Activated CD8-positive, alpha-beta memory T cell treated with anti-CD3 and anti-CD28 coated beads, Interleukin-2, amount 10 ng/mL, durations not matched to agents 7 days and 5 days (primary cell): ENCODE results near the gene C1orf159. TPM values are rescaled to one million over a fixed set of nuclear protein-coding genes. Genes with fewer than 3 reads are reported as not detected.

Experiments
- ATAC-seq: fragments of 150-1000 bp; cut with Tn5 transposase; one replicate; pipeline ENCODE4 v1.10.0; 2021; ENCODE audit warnings: moderate library complexity
- CTCF ChIA-PET: fragments of 350-600 bp; sonication (Branson Sonifier 250); formaldehyde crosslinking; loops from one replicate; lab custom pipeline; 2021; ENCODE audit warnings: antibody characterized with exemption; lab: Charles Lee
- DNase-seq: peaks from one replicate; pipeline ENCODE4 v3.0.0-alpha.2; 2020
- H3K27ac Mint-ChIP-seq: one replicate; pipeline ENCODE4 v1.8.0; 2021; ENCODE audit warnings: mild to moderate bottlenecking, mixed read lengths
- H3K27me3 Mint-ChIP-seq: one replicate; pipeline ENCODE4 v1.8.0; 2021; ENCODE audit warnings: mixed read lengths
- H3K36me3 Mint-ChIP-seq: one replicate; pipeline ENCODE4 v1.8.0; 2021; ENCODE audit warnings: mild to moderate bottlenecking, mixed read lengths
- H3K4me1 Mint-ChIP-seq: one replicate; pipeline ENCODE4 v1.8.0; 2021; ENCODE audit warnings: mixed read lengths
- H3K4me3 Mint-ChIP-seq: one replicate; pipeline ENCODE4 v1.8.0; 2021; ENCODE audit warnings: mild to moderate bottlenecking, moderate library complexity, mixed read lengths
- H3K9me3 Mint-ChIP-seq: one replicate; pipeline ENCODE4 v1.8.0; 2022; ENCODE audit warnings: low read depth, mixed read lengths
- total RNA-seq, 2 experiments: library from RNA; stranded (reverse); gene quantifications; one replicate each; pipeline ENCODE4 v1.2.3, GENCODE V29; 2021

Gene C1orf159
- total RNA-seq: 10 to 100 TPM; 22.9 to 23.6 TPM

- peak within 1 kb of the TSS; percentile 61 for H3K27ac Mint-ChIP-seq
- ATAC-seq (peak; percentile 96), DNase-seq (peak; percentile 98)
- CTCF ChIA-PET: interaction anchor here (0.9 to 2.0 kb wide), 6 partner anchors 83 to 176 kb away, joined by 3 to 7 read pairs (median 4); partner anchors contain the start of gene TNFRSF18
- peaks cover 11% of the 10 kb centered on the region for H3K9me3 Mint-ChIP-seq
- H3K4me1 Mint-ChIP-seq: peaks cover 15% of the 10 kb centered on the region
- H3K4me3 Mint-ChIP-seq: peak within 1 kb of the TSS; percentile 74
- peaks cover 18% of the 10 kb centered on the region for H3K27me3 Mint-ChIP-seq
- H3K36me3 Mint-ChIP-seq: peaks cover 31% of the 10 kb centered on the region
Observed at GRCh38 chr1:1115786-1116700, at the start of gene C1orf159. Gene C1orf159 (minus strand): TSS chr1:1116089. CDS start chr1:1091543, 24,546 bp downstream.

GRCh38 chr1:1165485-1165884, 49.6 kb upstream of the C1orf159 start:
- H3K9me3 Mint-ChIP-seq: no peaks in the 10 kb centered on the region
- peaks cover 14% of the 10 kb centered on the region for H3K27me3 Mint-ChIP-seq
- no peak for DNase-seq
- H3K27ac Mint-ChIP-seq: no peak overlapping the region
- no peak overlapping the region for H3K4me3 Mint-ChIP-seq
- CTCF ChIA-PET: interaction anchor here (0.6 kb wide), 1 partner anchor 39 kb away, joined by 3 read pairs; no protein-coding TSS in a partner anchor
- H3K36me3 Mint-ChIP-seq: no peaks in the 10 kb centered on the region
- peaks cover 6% of the 10 kb centered on the region for H3K4me1 Mint-ChIP-seq
- ATAC-seq: no peak

GRCh38 chr1:1164701-1165451, 49.0 kb upstream of the C1orf159 start:
- H3K27ac Mint-ChIP-seq: no peak overlapping the region
- H3K9me3 Mint-ChIP-seq: no peaks in the 10 kb centered on the region

GRCh38 chr1:1164361-1164700, 48.4 kb upstream of the C1orf159 start:
- ATAC-seq: no peak
- no peak for DNase-seq
- no peak overlapping the region for H3K27ac Mint-ChIP-seq
- no peaks in the 10 kb centered on the region for H3K4me1 Mint-ChIP-seq
- CTCF ChIA-PET: no interaction called here
- H3K4me3 Mint-ChIP-seq: no peak overlapping the region
- H3K9me3 Mint-ChIP-seq: no peaks in the 10 kb centered on the region
- no peaks in the 10 kb centered on the region for H3K36me3 Mint-ChIP-seq
- peaks cover 9% of the 10 kb centered on the region for H3K27me3 Mint-ChIP-seq

More at GRCh38 chr1:1164701-1165451, 49.0 kb upstream of the C1orf159 start:
- peaks cover 10% of the 10 kb centered on the region for H3K27me3 Mint-ChIP-seq
- ATAC-seq: no peak
- no peak for DNase-seq
- CTCF ChIA-PET: interaction anchor here (0.6 kb wide), 1 partner anchor 39 kb away, joined by 3 read pairs; no protein-coding TSS in a partner anchor
- H3K4me3 Mint-ChIP-seq: no peak overlapping the region
- no peaks in the 10 kb centered on the region for H3K36me3 Mint-ChIP-seq
- H3K4me1 Mint-ChIP-seq: peaks cover 2% of the 10 kb centered on the region

GRCh38 chr1:1163538-1164070, 47.7 kb upstream of the C1orf159 start:
- Mint-ChIP-seq H3K36me3 (no peaks in the 10 kb centered on the region), H3K4me1 (no peaks in the 10 kb centered on the region), H3K27me3 (peaks cover 9% of the 10 kb centered on the region), H3K4me3 (no peak overlapping the region), H3K27ac (no peak overlapping the region), H3K9me3 (no peaks in the 10 kb centered on the region)
- DNase-seq (no peak), ATAC-seq (no peak)
- CTCF ChIA-PET: no interaction called here

GRCh38 chr1:1162597-1163537, 47.0 kb upstream of the C1orf159 start:
- ATAC-seq (no peak), DNase-seq (no peak)
- Mint-ChIP-seq H3K9me3 (no peaks in the 10 kb centered on the region), H3K4me3 (no peak overlapping the region), H3K36me3 (no peaks in the 10 kb centered on the region), H3K27me3 (peaks cover 9% of the 10 kb centered on the region), H3K4me1 (no peaks in the 10 kb centered on the region), H3K27ac (no peak overlapping the region)
- CTCF ChIA-PET: no interaction called here

- H3K4me3 Mint-ChIP-seq: no peak overlapping the region
- H3K27me3 Mint-ChIP-seq: peaks cover 9% of the 10 kb centered on the region
- H3K9me3 Mint-ChIP-seq: no peaks in the 10 kb centered on the region
- H3K4me1 Mint-ChIP-seq: no peaks in the 10 kb centered on the region
- no peaks in the 10 kb centered on the region for H3K36me3 Mint-ChIP-seq
- ATAC-seq (no peak), DNase-seq (no peak)
- H3K27ac Mint-ChIP-seq: no peak overlapping the region
- CTCF ChIA-PET: no interaction called here
Observed at GRCh38 chr1:1161683-1162079, 45.8 kb upstream of the C1orf159 start.

GRCh38 chr1:1161078-1161682, 45.3 kb upstream of the C1orf159 start:
- Mint-ChIP-seq H3K27me3 (peaks cover 9% of the 10 kb centered on the region), H3K36me3 (no peaks in the 10 kb centered on the region), H3K9me3 (no peaks in the 10 kb centered on the region), H3K4me3 (no peak overlapping the region), H3K27ac (no peak overlapping the region), H3K4me1 (no peaks in the 10 kb centered on the region)
- CTCF ChIA-PET: no interaction called here
- DNase-seq (no peak), ATAC-seq (no peak)

- Mint-ChIP-seq H3K4me1 (no peaks in the 10 kb centered on the region), H3K27ac (no peak overlapping the region), H3K4me3 (no peak overlapping the region), H3K27me3 (peaks cover 4% of the 10 kb centered on the region), H3K9me3 (no peaks in the 10 kb centered on the region), H3K36me3 (no peaks in the 10 kb centered on the region)
- DNase-seq (no peak), ATAC-seq (no peak)
- CTCF ChIA-PET: no interaction called here
Observed at GRCh38 chr1:1160281-1160930, 44.5 kb upstream of the C1orf159 start.

- H3K9me3 Mint-ChIP-seq: peaks cover 8% of the 10 kb centered on the region
- ATAC-seq (peak; percentile 80), DNase-seq (peak; percentile 54)
- H3K4me1 Mint-ChIP-seq: no peaks in the 10 kb centered on the region
- peaks cover 2% of the 10 kb centered on the region for H3K36me3 Mint-ChIP-seq
- H3K27me3 Mint-ChIP-seq: no peaks in the 10 kb centered on the region
- no peak overlapping the region for H3K4me3 Mint-ChIP-seq
- CTCF ChIA-PET: interaction anchor here (1.1 to 1.7 kb wide), 3 partner anchors 11 to 22 kb away, joined by 3 to 4 read pairs (median 3); no protein-coding TSS in a partner anchor
- no peak overlapping the region for H3K27ac Mint-ChIP-seq
Observed at GRCh38 chr1:1157914-1158710, 42.2 kb upstream of the C1orf159 start.

- peak overlapping the region; percentile 66 for H3K27ac Mint-ChIP-seq
- peak overlapping the region; percentile 61 for H3K4me3 Mint-ChIP-seq
- peaks cover 7% of the 10 kb centered on the region for H3K36me3 Mint-ChIP-seq
- H3K27me3 Mint-ChIP-seq: no peaks in the 10 kb centered on the region
- peak; percentile 75 for ATAC-seq
- H3K9me3 Mint-ChIP-seq: peaks cover 14% of the 10 kb centered on the region
- CTCF ChIA-PET: interaction anchor here (0.9 to 1.7 kb wide), 3 partner anchors 12 to 142 kb away, joined by 3 to 4 read pairs (median 3); no protein-coding TSS in a partner anchor
- no peaks in the 10 kb centered on the region for H3K4me1 Mint-ChIP-seq
- DNase-seq: peak; percentile 76
Observed at GRCh38 chr1:1157426-1157913, 41.6 kb upstream of the C1orf159 start.
